HL-60/S4 treated with retinoic acid at 250 ng/mL for 4 days and 3 days (cell line): ENCODE measurements around the gene RAB44.

ENCODE experiments used
- in situ Hi-C: fragments of 300-500 bp; cut with MboI; formaldehyde crosslinking; loops from 2 replicates; pipeline ENCODE4 v1.7.0; 2022; ENCODE audit warnings: low sequenced_read_pairs

The RAB44 gene

GRCh38 chr6:36728289-36729160, 30.9 kb downstream of the RAB44 start:
- in situ Hi-C loops: no loop called here

GRCh38 chr6:36729161-36729524, 31.5 kb downstream of the RAB44 start:
- in situ Hi-C loops: no loop called here

- in situ Hi-C loops: no loop called here
Measured at GRCh38 chr6:36730424-36731380, 33.1 kb downstream of the RAB44 start.

GRCh38 chr6:36731622-36732310, 34.1 kb downstream of the RAB44 start:
- in situ Hi-C loops: no loop called here

- in situ Hi-C loops: no loop called here
Measured at GRCh38 chr6:36733300-36733699, 35.7 kb downstream of the RAB44 start.

GRCh38 chr6:36734486-36735060, 36.9 kb downstream of the RAB44 start:
- in situ Hi-C loops: no loop called here

GRCh38 chr6:36735110-36736071, 37.8 kb downstream of the RAB44 start:
- in situ Hi-C loops: no loop called here

GRCh38 chr6:36737043-36737785, 39.6 kb downstream of the RAB44 start:
- in situ Hi-C loops: no loop called here

- in situ Hi-C loops: no loop called here
Measured at GRCh38 chr6:36738108-36738507, 40.5 kb downstream of the RAB44 start.

GRCh38 chr6:36739947-36740817, 42.6 kb downstream of the RAB44 start:
- in situ Hi-C loops: no loop called here

GRCh38 chr6:36740818-36741179, 43.2 kb downstream of the RAB44 start:
- in situ Hi-C loops: no loop called here

GRCh38 chr6:36742146-36742545, 44.5 kb downstream of the RAB44 start:
- in situ Hi-C loops: no loop called here

GRCh38 chr6:36743032-36743431, 45.4 kb downstream of the RAB44 start:
- in situ Hi-C loops: no loop called here

GRCh38 chr6:36743538-36744303, 46.1 kb downstream of the RAB44 start:
- in situ Hi-C loops: no loop called here

GRCh38 chr6:36744304-36744673, 46.7 kb downstream of the RAB44 start:
- in situ Hi-C loops: no loop called here

- in situ Hi-C loops: no loop called here
Measured at GRCh38 chr6:36745283-36745682, 47.7 kb downstream of the RAB44 start.

GRCh38 chr6:36745836-36746235, 48.2 kb downstream of the RAB44 start:
- in situ Hi-C loops: no loop called here
